Chondrocyte (in vitro differentiated cells): ENCODE results near the gene BLOC1S5. TPM values are rescaled to one million over a fixed set of nuclear protein-coding genes. Genes with fewer than 3 reads are reported as not detected.

Experiments
- DNase-seq: peaks from one replicate; pipeline ENCODE4 v3.0.0; 2021; ENCODE audit warnings: mixed read lengths, low spot score
- H3K27ac Mint-ChIP-seq: one replicate; pipeline ENCODE4 v1.8.0; 2021; ENCODE audit warnings: mild to moderate bottlenecking, moderate library complexity, mixed read lengths; ENCODE audit not compliant: unreplicated experiment
- H3K27me3 Mint-ChIP-seq: 2 replicates; pipeline ENCODE4 v1.8.0; 2021; ENCODE audit warnings: low read depth, mixed read lengths
- H3K36me3 Mint-ChIP-seq: 2 replicates; pipeline ENCODE4 v1.8.0; 2021; ENCODE audit warnings: low read depth, mixed read lengths
- H3K4me1 Mint-ChIP-seq: 2 replicates; pipeline ENCODE4 v1.8.0; 2021; ENCODE audit warnings: low read depth, mild to moderate bottlenecking, mixed read lengths
- H3K4me3 Mint-ChIP-seq: one replicate; pipeline ENCODE4 v1.8.0; 2021; ENCODE audit warnings: mild to moderate bottlenecking, moderate library complexity, mixed read lengths; ENCODE audit not compliant: unreplicated experiment
- H3K9me3 Mint-ChIP-seq: 2 replicates; pipeline ENCODE4 v1.8.0; 2021; ENCODE audit warnings: low read depth, mixed read lengths
- total RNA-seq: library from RNA; stranded (reverse); gene quantifications from 3 replicates; pipeline ENCODE4 v1.2.1, GENCODE V29; 2021
- TF ChIP-seq, protein P1 (sequence below): fragments of 200-600 bp; sonication (generic); IDR thresholded peaks from 2 replicates; pipeline ENCODE4 v1.5.0; 2021; ENCODE audit warnings: antibody characterized with exemption, mild to moderate bottlenecking, moderate library complexity

The BLOC1S5 gene
- total RNA-seq, 1 donor from 2014 or later: 9.4 TPM

- Mint-ChIP-seq H3K36me3 (no peaks in the 10 kb centered on the region), H3K9me3 (no peaks in the 10 kb centered on the region), H3K27ac (no peak overlapping the region), H3K4me3 (no peak overlapping the region), H3K4me1 (peaks cover 4% of the 10 kb centered on the region), H3K27me3 (no peaks in the 10 kb centered on the region)
- DNase-seq: no peak
- TF ChIP-seq, protein P1, sequence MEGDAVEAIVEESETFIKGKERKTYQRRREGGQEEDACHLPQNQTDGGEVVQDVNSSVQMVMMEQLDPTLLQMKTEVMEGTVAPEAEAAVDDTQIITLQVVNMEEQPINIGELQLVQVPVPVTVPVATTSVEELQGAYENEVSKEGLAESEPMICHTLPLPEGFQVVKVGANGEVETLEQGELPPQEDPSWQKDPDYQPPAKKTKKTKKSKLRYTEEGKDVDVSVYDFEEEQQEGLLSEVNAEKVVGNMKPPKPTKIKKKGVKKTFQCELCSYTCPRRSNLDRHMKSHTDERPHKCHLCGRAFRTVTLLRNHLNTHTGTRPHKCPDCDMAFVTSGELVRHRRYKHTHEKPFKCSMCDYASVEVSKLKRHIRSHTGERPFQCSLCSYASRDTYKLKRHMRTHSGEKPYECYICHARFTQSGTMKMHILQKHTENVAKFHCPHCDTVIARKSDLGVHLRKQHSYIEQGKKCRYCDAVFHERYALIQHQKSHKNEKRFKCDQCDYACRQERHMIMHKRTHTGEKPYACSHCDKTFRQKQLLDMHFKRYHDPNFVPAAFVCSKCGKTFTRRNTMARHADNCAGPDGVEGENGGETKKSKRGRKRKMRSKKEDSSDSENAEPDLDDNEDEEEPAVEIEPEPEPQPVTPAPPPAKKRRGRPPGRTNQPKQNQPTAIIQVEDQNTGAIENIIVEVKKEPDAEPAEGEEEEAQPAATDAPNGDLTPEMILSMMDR: no peak
These were observed 9.6 kb upstream of the BLOC1S5 start for GRCh38 chr6:8073758-8074157.

DNA sequence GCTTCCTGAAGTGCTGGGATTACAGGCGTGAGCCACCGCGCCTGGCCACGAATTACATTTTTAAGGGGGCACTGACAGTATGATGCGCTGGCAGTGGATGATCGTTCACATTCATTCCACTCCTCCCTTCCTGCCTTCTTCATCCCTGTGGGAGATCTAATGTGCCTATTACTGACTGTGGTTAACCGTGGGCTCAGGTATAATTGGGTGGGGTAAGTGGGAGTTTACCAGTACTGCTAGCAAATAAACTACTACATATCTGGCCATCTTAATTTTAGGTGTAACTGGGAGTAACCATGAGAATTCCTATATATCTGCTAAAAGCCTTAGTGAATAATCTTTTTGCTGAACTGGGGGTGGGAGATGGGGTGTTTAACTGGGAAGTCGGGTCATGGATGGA lies 6.5 kb upstream of the BLOC1S5 start:
- TF ChIP-seq, protein P1: no peak
- H3K4me3 Mint-ChIP-seq: no peak overlapping the region
- no peaks in the 10 kb centered on the region for H3K9me3 Mint-ChIP-seq
- no peaks in the 10 kb centered on the region for H3K36me3 Mint-ChIP-seq
- H3K27ac Mint-ChIP-seq: no peak overlapping the region
- no peaks in the 10 kb centered on the region for H3K27me3 Mint-ChIP-seq
- peaks cover 4% of the 10 kb centered on the region for H3K4me1 Mint-ChIP-seq
- DNase-seq: no peak

DNA sequence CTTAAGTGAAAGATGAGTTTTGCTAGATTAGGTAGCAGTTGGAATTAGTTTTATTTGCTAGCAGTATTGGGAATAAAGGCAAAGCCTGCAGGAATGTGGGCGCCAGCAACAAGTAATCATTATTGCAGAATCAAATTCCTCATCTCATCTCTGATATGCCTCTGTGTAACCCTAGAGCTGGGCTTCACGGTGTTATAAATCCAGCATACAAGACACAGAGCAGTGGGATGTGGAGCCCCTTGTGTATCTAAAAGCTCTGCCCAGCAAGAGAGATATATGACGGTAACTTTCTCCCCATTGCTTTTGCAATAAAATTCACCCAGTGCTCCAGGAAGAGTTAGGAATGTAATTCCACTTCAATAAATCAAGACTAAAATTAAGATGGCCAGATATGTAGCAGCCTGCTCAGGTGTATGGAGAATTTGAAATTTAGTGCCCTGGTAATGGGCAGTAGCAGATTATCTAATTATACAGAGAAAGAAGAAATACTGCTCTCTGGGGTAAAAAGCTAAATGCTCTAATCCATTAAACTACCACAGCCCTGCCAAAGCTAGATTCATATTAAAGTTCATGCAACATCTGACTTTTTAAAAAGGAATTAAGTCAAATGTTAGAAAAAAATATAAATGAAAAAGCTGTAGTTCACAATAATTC lies 5.6 kb upstream of the BLOC1S5 start:
- H3K27me3 Mint-ChIP-seq: no peaks in the 10 kb centered on the region
- peaks cover 4% of the 10 kb centered on the region for H3K4me1 Mint-ChIP-seq
- DNase-seq: no peak
- no peak overlapping the region for H3K4me3 Mint-ChIP-seq
- TF ChIP-seq, protein P1: no peak
- H3K36me3 Mint-ChIP-seq: no peaks in the 10 kb centered on the region
- H3K27ac Mint-ChIP-seq: no peak overlapping the region
- H3K9me3 Mint-ChIP-seq: no peaks in the 10 kb centered on the region

DNA sequence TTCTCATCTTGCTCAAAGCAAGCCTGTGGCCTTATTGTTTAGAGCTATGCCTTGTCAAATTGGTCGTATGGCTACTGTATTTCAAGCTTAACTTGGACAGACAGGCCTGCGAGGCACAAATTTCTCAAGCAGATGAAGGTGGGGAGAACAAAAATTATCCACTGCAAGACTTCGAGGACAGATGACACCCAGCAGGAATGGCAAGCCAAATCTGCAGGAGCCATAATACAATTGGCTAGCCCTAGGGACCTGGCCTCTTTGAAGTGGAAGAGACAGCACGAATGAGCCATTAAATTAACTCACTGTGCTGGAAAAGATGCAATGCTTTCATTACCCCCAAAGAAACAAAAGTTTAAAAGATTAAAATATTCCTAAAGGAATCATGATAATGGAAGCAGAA lies 5.0 kb upstream of the BLOC1S5 start:
- Mint-ChIP-seq H3K9me3 (no peaks in the 10 kb centered on the region), H3K27me3 (no peaks in the 10 kb centered on the region), H3K27ac (no peak overlapping the region), H3K4me3 (no peak overlapping the region), H3K4me1 (peaks cover 3% of the 10 kb centered on the region), H3K36me3 (no peaks in the 10 kb centered on the region)
- no peak for DNase-seq
- TF ChIP-seq, protein P1: no peak

DNA sequence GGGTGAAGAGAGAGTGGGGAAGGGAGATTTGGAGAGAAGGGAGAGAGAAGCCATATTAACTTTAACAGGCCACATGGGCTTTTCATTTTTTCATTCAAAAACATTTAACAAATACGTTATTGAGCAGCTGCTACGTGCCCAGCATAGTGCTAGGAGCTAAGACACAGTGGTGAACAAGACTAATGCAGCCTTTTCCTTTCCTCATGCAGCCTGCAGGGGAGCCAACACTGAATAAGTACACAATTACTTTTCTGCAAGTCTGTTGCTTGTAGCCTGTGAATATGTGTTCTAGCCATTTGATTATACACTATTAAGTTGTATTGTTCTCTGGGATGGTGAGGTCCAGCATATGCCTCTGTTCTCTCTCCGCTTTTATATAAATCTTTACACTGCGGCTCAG lies 1.9 kb upstream of the BLOC1S5 start:
- TF ChIP-seq, protein P1: no peak
- peaks cover 8% of the 10 kb centered on the region for H3K4me1 Mint-ChIP-seq
- H3K27me3 Mint-ChIP-seq: no peaks in the 10 kb centered on the region
- DNase-seq: no peak
- no peaks in the 10 kb centered on the region for H3K36me3 Mint-ChIP-seq
- no peaks in the 10 kb centered on the region for H3K9me3 Mint-ChIP-seq
- no peak overlapping the region for H3K4me3 Mint-ChIP-seq
- no peak overlapping the region for H3K27ac Mint-ChIP-seq
